SK-N-SH (cell line): ENCODE results near the gene CSRP1. TPM values are rescaled to one million over a fixed set of nuclear protein-coding genes. Genes with fewer than 3 reads are reported as not detected.

Source experiments
- CTCF ChIA-PET: fragments of 300-600, 350-600 bp; formaldehyde crosslinking; extraction: SDS; loops from one replicate; lab custom pipeline; 2021; lab: Yijun Ruan, JAX
- POLR2A ChIA-PET: fragments of 350-600 bp; sonication (Branson Sonifier 250); formaldehyde crosslinking; extraction: SDS; loops from one replicate; lab custom pipeline; 2020; ENCODE audit warnings: antibody characterized with exemption, inconsistent platforms; lab: Yijun Ruan, JAX
- DNase-seq: peaks from one replicate; pipeline ENCODE4 v3.0.0; 2012
- H2AFZ ChIP-seq: fragments of 200-600 bp; sonication (generic); 2 replicates; pipeline ENCODE4 v1.8.1; 2016; ENCODE audit warnings: antibody characterized with exemption, mild to moderate bottlenecking, low read depth
- H3F3A ChIP-seq: fragments of 200-600 bp; sonication (generic); replicated peaks from 2 replicates; pipeline ENCODE3; 2016; ENCODE audit warnings: antibody characterized with exemption, mild to moderate bottlenecking; ENCODE audit not compliant: insufficient read depth
- H3K27ac ChIP-seq, 2 experiments: fragments of 200-500 bp in 1 of 2; fragments of 200-600 bp in 1 of 2; sonication (Bioruptor generic) in 1 of 2; sonication (generic), shearing (Covaris generic) in 1 of 2; 2 replicates each; pipeline versions ENCODE4 v1.5.1 to v1.6.1; 2014 to 2016; ENCODE audit warnings: low read depth in 2 of 2, inconsistent platforms in 1 of 2, low read length in 1 of 2, mild to moderate bottlenecking in 1 of 2, mixed read lengths in 1 of 2
- H3K27me3 ChIP-seq: fragments of 200-600 bp; sonication (generic), shearing (Covaris generic); 2 replicates; pipeline ENCODE4 v1.6.1; 2016; ENCODE audit warnings: mixed run types; ENCODE audit not compliant: insufficient read depth
- H3K36me3 ChIP-seq, 2 experiments: fragments of 200-500 bp in 1 of 2; fragments of 200-600 bp in 1 of 2; sonication (Bioruptor generic) in 1 of 2; sonication (generic) in 1 of 2; replicated peaks in 1 of 2; 2 replicates each; pipeline versions ENCODE3 to v1.5.1; 2014 to 2016; ENCODE audit warnings: low read length in 1 of 2, mild to moderate bottlenecking in 1 of 2; ENCODE audit not compliant: insufficient read depth in 2 of 2, control insufficient read depth in 1 of 2
- H3K4me1 ChIP-seq, 2 experiments: fragments of 200-500 bp in 1 of 2; fragments of 200-600 bp in 1 of 2; sonication (Bioruptor generic) in 1 of 2; sonication (generic), shearing (Covaris generic) in 1 of 2; 2 replicates each; pipeline versions ENCODE4 v1.5.1 to v1.6.1; 2014 to 2016; ENCODE audit warnings: low read depth in 1 of 2, low read length in 1 of 2, mixed run types in 1 of 2; ENCODE audit not compliant: insufficient read depth in 2 of 2, control insufficient read depth in 1 of 2
- H3K4me2 ChIP-seq: fragments of 200-600 bp; sonication (generic), shearing (Covaris generic); 2 replicates; pipeline ENCODE4 v1.6.1; 2017; ENCODE audit warnings: mixed run types
- H3K4me3 ChIP-seq, 2 experiments: fragments of 200-500 bp in 1 of 2; fragments of 200-600 bp in 1 of 2; sonication (Bioruptor generic) in 1 of 2; sonication (generic), shearing (Covaris generic) in 1 of 2; 2 replicates each; pipeline versions ENCODE4 v1.5.1 to v1.8.1; 2014 to 2016; ENCODE audit warnings: low read depth in 2 of 2, inconsistent platforms in 1 of 2, low read length in 1 of 2, mild to moderate bottlenecking in 1 of 2, mixed read lengths in 1 of 2, moderate library complexity in 1 of 2
- H3K79me2 ChIP-seq: fragments of 200-600 bp; sonication (generic); 2 replicates; pipeline ENCODE4 v1.8.1; 2017; ENCODE audit warnings: mild to moderate bottlenecking; ENCODE audit not compliant: insufficient read depth
- H3K9ac ChIP-seq: fragments of 200-600 bp; sonication (generic); 2 replicates; pipeline ENCODE4 v1.6.1; 2017; ENCODE audit warnings: mixed run types
- H3K9me2 ChIP-seq: fragments of 200-600 bp; sonication (generic); 2 replicates; pipeline ENCODE4 v1.6.1; 2017; ENCODE audit warnings: mixed run types
- H3K9me3 ChIP-seq: fragments of 200-600 bp; sonication (generic); 2 replicates; pipeline ENCODE4 v1.6.1; 2017; ENCODE audit warnings: mixed run types, mild to moderate bottlenecking, moderate library complexity
- H4K20me1 ChIP-seq: fragments of 200-600 bp; sonication (generic); 2 replicates; pipeline ENCODE4 v1.6.1; 2017; ENCODE audit warnings: mild to moderate bottlenecking, mixed run types; ENCODE audit not compliant: insufficient read depth
- CTCF ChIP-seq: fragments of 200-600 bp; sonication (generic); IDR thresholded peaks from 2 replicates; pipeline ENCODE4 v1.6.1; 2017; ENCODE audit warnings: antibody characterized with exemption, mild to moderate bottlenecking, moderate library complexity
- FOSL2 ChIP-seq: IDR thresholded peaks from 2 replicates; pipeline ENCODE4 v1.4.0; 2012; ENCODE audit warnings: low read depth, mild to moderate bottlenecking, moderate library complexity, borderline replicate concordance
- FOXJ3 ChIP-seq: sonication (generic); formaldehyde crosslinking; IDR thresholded peaks from 2 replicates; pipeline ENCODE4 v1.5.1; 2020; ENCODE audit warnings: mild to moderate bottlenecking, missing genetic modification reagents
- FOXM1 ChIP-seq: IDR thresholded peaks from 2 replicates; pipeline ENCODE4 v1.4.0; 2012; ENCODE audit warnings: low read depth, mild to moderate bottlenecking
- IRF3 ChIP-seq: fragments of 150-350 bp; IDR thresholded peaks from 2 replicates; pipeline ENCODE4 v1.6.1; 2016; ENCODE audit warnings: mild to moderate bottlenecking, low read depth, low read length
- NRF1 ChIP-seq: IDR thresholded peaks from 2 replicates; pipeline ENCODE4 v1.6.1; 2012; ENCODE audit warnings: low read depth, mild to moderate bottlenecking, low read length
- RCOR1 ChIP-seq: fragments of 150-350 bp; IDR thresholded peaks from 2 replicates; pipeline ENCODE4 v1.6.1; 2017; ENCODE audit warnings: antibody characterized with exemption, low read length
- RFX5 ChIP-seq: IDR thresholded peaks from 2 replicates; pipeline ENCODE4 v1.6.1; 2012; ENCODE audit warnings: mild to moderate bottlenecking, improper control_type of control experiment, low read length
- RXRA ChIP-seq: IDR thresholded peaks from 2 replicates; pipeline ENCODE4 v1.4.0; 2012; ENCODE audit warnings: low read depth, mild to moderate bottlenecking, borderline replicate concordance
- SMC3 ChIP-seq: IDR thresholded peaks from 2 replicates; pipeline ENCODE4 v1.6.1; 2012; ENCODE audit warnings: low read depth, low read length, improper control_type of control experiment
- TCF12 ChIP-seq: IDR thresholded peaks from 2 replicates; pipeline ENCODE4 v1.4.0; 2012
- TEAD4 ChIP-seq: IDR thresholded peaks from 2 replicates; pipeline ENCODE4 v1.4.0; 2012; ENCODE audit warnings: mild to moderate bottlenecking, borderline replicate concordance; ENCODE audit not compliant: insufficient read depth
- USF1 ChIP-seq: IDR thresholded peaks from 2 replicates; pipeline ENCODE4 v1.4.0; 2012; ENCODE audit warnings: low read depth, borderline replicate concordance
- USF2 ChIP-seq: fragments of 150-350 bp; IDR thresholded peaks from 2 replicates; pipeline ENCODE4 v1.6.1; 2017; ENCODE audit warnings: antibody characterized with exemption, low read length, low read depth, borderline replicate concordance
- WGBS: methylation state at CpG from one replicate; pipeline ENCODE4 v1.1.6; 2017; ENCODE audit warnings: low lambda C conversion rate; 5-methylcytosine and 5-hydroxymethylcytosine counted together
- polyA plus RNA-seq, 3 experiments: library from polyadenylated mRNA; depleted of rRNA; stranded (reverse); fragments of >200 nt; gene quantifications; 2 replicates each; pipeline ENCODE4 v1.2.3, GENCODE V29; 2012

CSRP1 gene
- polyA plus RNA-seq, 1 of the 3 experiments (the other 2 are of a cell fraction) = 373 TPM

DNA sequence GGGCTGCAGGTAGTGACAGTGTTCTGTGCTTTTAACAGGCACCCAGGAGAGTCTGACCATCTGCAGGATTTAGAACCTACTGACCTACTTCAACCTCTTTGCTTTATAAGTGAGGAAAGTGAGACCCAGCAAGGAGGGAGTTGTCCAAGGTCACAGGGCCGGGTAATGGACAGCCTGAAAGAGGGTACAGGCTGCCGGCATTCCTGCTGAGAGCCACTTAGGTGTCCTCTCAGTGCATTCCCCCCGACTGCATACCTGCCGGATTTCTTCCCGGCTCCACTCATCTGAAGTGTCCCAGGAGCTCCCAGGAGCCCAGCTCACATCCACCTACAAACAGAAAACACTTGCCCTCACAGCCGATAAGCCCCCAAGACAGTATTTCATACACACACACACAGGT lies 51.8 kb downstream of the CSRP1 start (continued):
- TF ChIP-seq IRF3 (no peak), TEAD4 (no peak), USF1 (no peak)

DNA sequence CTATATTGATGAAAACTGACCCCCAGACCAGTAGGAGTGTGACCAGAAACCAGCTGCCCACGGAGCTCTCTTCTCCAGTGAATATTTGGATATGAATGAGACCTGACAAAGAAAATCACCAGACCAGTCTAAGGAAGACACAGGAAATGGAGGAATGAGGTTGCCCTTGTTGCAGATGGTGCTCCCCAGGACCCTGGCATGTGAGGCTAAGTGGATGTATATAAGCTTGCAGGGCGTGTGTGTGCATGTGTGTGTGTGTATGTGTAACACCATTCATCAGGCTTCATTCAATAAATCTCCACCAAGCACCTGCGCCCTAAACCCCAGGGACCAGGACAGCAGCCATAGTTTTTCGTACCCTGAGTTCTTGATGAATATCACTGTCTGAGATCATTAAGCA lies 52.3 kb downstream of the CSRP1 start:
- TF ChIP-seq RXRA (no peak), FOXM1 (no peak), NRF1 (no peak), SMC3 (no peak), IRF3 (no peak), TCF12 (no peak), RFX5 (no peak), FOSL2 (no peak), RCOR1 (no peak), FOXJ3 (CRISPR knock-in tag) (no peak), CTCF (no peak), USF2 (no peak)
- TF ChIP-seq, all 33 proteins: peak for 0

More for the DNA sequence above, 52.3 kb downstream of the CSRP1 start:
- Histone ChIP-seq H3K4me3 (no peak overlapping the region), H2AFZ (peak overlapping the region; percentile 51; the same call in 1 of the 2 replicates), H3F3A (peaks cover 26% of the 10 kb centered on the region), H4K20me1 (no peaks in the 10 kb centered on the region), H3K4me2 (no peak overlapping the region), H3K9me2 (no peaks in the 10 kb centered on the region), H3K27ac (peak overlapping the region in 1 of 2 experiments; percentile 53; a peak in 2 of 4 replicates), H3K36me3 (no peaks in the 10 kb centered on the region), H3K4me1 (peaks cover 11 to 36% of the 10 kb centered on the region in 2 experiments; a peak in 3 of 4 replicates), H3K9me3 (no peaks in the 10 kb centered on the region), H3K27me3 (no peaks in the 10 kb centered on the region), H3K79me2 (no peaks in the 10 kb centered on the region), H3K9ac (no peak overlapping the region)
- CTCF ChIA-PET = interaction anchor here (1.2 to 9.8 kb wide), 4 partner anchors 8 to 58 kb away, joined by 3 to 78 read pairs (median 10); no protein-coding TSS in a partner anchor
- POLR2A ChIA-PET = no interaction called here
- no peak for DNase-seq
- 91% methylated on average over 4 of the region's 4 CpGs for WGBS
